Gastrocnemius medialis (tissue), 4 donors: ENCODE measurements around the gene MED17.

Experiments
- POLR2A ChIP-seq, 2 donors: fragments of 450-650 bp; IDR thresholded peaks; one replicate each; pipeline ENCODE4 v1.6.1; 2017; ENCODE audit warnings: antibody characterized with exemption in 2 of 2, mild to moderate bottlenecking in 2 of 2, moderate library complexity in 2 of 2
- TF ChIP-seq, protein P1 (sequence below), 5 experiments: fragments of 450-650 bp in 3 of 5; fragments of 200-600 bp in 2 of 5; sonication (generic) in 2 of 5; IDR thresholded peaks in 4 of 5; conservative IDR thresholded peaks in 1 of 5; 1 replicate in 4 of 5; 2 replicates in 1 of 5; pipeline ENCODE4 v1.5.1; 2016 to 2019; ENCODE audit warnings: antibody characterized with exemption in 5 of 5, mild to moderate bottlenecking in 3 of 5, moderate library complexity in 3 of 5

DNA sequence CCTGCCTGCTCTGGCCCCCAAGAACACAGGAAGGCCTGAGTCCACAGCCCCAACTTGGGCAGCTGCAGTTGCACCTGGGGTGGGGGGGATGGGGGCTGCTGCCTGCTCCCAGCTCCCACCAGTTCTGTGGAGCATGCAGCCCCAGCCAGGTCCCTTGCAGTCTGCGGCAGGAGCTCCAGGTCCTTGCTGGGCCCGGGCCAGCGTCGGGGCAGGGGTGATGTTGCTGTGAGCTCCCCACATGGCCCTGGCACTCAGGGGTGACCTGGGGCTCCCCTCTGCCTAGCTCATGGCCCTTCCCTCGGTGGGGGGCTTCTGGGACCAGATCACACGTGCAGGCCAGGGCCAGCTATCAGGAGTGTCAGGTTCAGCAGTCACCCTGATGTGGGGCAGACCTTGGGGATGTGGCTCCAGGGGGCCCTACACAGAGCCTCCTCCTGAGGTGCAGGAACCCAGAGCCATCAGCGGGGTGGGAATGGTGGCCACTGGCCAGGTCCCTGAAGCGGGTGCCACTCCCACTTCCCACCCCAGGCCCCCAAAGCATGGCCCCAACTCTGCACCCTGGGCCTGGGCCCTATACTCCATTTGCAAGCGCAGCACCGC lies 10.4 kb upstream of the MED17 start:
- TF ChIP-seq, protein P1, sequence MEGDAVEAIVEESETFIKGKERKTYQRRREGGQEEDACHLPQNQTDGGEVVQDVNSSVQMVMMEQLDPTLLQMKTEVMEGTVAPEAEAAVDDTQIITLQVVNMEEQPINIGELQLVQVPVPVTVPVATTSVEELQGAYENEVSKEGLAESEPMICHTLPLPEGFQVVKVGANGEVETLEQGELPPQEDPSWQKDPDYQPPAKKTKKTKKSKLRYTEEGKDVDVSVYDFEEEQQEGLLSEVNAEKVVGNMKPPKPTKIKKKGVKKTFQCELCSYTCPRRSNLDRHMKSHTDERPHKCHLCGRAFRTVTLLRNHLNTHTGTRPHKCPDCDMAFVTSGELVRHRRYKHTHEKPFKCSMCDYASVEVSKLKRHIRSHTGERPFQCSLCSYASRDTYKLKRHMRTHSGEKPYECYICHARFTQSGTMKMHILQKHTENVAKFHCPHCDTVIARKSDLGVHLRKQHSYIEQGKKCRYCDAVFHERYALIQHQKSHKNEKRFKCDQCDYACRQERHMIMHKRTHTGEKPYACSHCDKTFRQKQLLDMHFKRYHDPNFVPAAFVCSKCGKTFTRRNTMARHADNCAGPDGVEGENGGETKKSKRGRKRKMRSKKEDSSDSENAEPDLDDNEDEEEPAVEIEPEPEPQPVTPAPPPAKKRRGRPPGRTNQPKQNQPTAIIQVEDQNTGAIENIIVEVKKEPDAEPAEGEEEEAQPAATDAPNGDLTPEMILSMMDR (IDR thresholded peaks at IDR 0.05 in 4 of 5, conservative IDR thresholded peaks at IDR 0.05 in 1 of 5) = no peak
- no peak for TF ChIP-seq POLR2A (IDR thresholded peaks at IDR 0.05)
